LNCAP (cell line): ENCODE data around the gene C8B.

ENCODE experiments used
- TF ChIP-seq, protein P1 (sequence below): fragments of 450-650 bp; IDR thresholded peaks from 2 replicates; pipeline ENCODE4 v1.5.1; 2017; ENCODE audit warnings: mild to moderate bottlenecking

Gene C8B

DNA sequence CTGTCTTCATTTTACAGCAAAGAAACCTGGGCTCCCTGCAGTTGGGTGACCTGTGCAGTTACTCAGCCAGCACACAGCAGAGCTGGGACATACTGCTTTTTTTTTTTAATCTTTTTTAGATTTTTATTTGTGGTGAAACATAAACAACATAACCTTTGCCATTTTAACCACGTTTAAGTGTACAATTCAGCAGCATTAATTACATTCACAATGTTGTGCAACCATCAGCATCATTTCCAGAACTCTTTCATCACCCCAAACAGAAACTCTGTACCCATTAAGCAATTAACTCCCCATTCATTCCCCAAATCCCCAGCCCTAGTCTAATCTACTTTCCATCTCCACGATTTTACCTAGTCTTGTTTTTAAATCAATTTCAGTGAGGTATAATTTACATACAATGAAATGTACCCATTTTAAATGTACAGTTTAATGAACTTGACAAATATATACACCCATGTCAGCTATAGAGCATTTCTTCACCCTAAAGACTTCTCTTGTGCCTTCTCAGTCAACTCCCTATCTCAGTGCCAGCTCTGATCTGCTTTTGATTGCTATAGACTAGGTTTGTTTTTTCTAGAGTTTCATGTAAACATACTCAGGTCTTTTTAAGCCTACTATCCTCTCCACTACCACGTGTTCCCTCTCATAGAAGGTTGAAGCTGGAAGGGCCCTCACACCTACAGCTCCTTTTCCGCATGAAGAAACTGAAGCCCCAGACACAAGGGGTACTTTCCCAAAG lies 37.8 kb upstream of the C8B start:
- TF ChIP-seq, protein P1, sequence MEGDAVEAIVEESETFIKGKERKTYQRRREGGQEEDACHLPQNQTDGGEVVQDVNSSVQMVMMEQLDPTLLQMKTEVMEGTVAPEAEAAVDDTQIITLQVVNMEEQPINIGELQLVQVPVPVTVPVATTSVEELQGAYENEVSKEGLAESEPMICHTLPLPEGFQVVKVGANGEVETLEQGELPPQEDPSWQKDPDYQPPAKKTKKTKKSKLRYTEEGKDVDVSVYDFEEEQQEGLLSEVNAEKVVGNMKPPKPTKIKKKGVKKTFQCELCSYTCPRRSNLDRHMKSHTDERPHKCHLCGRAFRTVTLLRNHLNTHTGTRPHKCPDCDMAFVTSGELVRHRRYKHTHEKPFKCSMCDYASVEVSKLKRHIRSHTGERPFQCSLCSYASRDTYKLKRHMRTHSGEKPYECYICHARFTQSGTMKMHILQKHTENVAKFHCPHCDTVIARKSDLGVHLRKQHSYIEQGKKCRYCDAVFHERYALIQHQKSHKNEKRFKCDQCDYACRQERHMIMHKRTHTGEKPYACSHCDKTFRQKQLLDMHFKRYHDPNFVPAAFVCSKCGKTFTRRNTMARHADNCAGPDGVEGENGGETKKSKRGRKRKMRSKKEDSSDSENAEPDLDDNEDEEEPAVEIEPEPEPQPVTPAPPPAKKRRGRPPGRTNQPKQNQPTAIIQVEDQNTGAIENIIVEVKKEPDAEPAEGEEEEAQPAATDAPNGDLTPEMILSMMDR = no peak

GRCh38 chr1:56995414-56996100 lies 29.7 kb upstream of the C8B start:
- TF ChIP-seq, protein P1 = no peak

- TF ChIP-seq, protein P1 = no peak
Measured at GRCh38 chr1:56993475-56993874, 27.7 kb upstream of the C8B start.

GRCh38 chr1:56992318-56993125 lies 26.7 kb upstream of the C8B start:
- TF ChIP-seq, protein P1 = no peak

DNA sequence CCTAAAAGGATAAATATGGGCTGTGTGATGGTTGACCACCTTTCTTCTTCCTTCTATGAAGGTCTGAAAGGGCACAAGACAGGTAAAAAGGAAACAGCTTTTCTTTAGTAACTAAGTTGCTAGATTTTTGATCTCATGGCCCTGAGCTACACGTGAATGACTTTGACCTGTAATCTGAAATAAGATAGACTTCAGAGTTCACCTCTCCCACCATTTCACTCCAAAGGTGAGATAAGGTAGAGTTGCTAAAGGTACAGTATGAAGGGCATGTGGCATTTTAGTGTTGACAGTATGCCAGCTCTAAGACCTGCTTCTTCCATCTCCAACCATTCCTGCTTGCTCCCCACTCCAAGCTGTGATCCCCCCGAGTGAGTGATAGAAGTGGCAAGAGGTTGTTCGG lies 25.8 kb upstream of the C8B start:
- TF ChIP-seq, protein P1 = no peak

DNA sequence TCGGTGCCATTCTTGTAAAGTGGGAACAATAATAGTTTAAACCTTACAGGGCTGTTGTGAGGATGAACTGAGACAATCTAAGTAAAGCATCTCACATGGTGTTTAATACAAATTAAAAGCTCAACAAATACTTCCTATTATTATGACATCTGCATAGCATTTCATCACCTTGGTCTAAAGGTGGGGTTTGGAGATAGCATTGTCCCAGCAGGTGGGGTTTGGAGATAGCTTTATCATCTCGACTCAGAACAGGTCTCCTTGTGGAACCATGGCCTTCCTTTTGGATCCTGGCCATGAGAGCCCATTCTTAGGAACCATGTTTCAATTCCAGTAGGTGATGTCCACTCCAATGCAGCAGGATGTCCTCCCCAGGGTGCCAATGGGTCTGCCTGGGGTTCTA lies 20.6 kb upstream of the C8B start:
- TF ChIP-seq, protein P1 = no peak

- TF ChIP-seq, protein P1 = no peak
Measured at GRCh38 chr1:56985857-56986256, 20.0 kb upstream of the C8B start.
